Neural crest cell (in vitro differentiated cells): Measurements from ENCODE around the gene DDX10. TPM values are rescaled to one million over a fixed set of nuclear protein-coding genes. Genes with fewer than 3 reads are reported as not detected.

Experiments
- DNase-seq: peaks from one replicate; pipeline ENCODE4 v3.0.0; 2021; ENCODE audit warnings: low read depth, mixed read lengths, low spot score
- H3K27ac Mint-ChIP-seq: one replicate; pipeline ENCODE4 v1.8.0; 2021; ENCODE audit warnings: mild to moderate bottlenecking, mixed read lengths; ENCODE audit not compliant: unreplicated experiment
- H3K27me3 Mint-ChIP-seq: 2 replicates; pipeline ENCODE4 v1.8.0; 2021; ENCODE audit warnings: low read depth, mild to moderate bottlenecking, mixed read lengths
- H3K36me3 Mint-ChIP-seq: 2 replicates; pipeline ENCODE4 v1.8.0; 2021; ENCODE audit warnings: low read depth, mild to moderate bottlenecking, mixed read lengths
- H3K4me1 Mint-ChIP-seq: 2 replicates; pipeline ENCODE4 v1.8.0; 2021; ENCODE audit warnings: mixed read lengths
- H3K4me3 Mint-ChIP-seq: one replicate; pipeline ENCODE4 v1.8.0; 2021; ENCODE audit warnings: mild to moderate bottlenecking, mixed read lengths
- H3K9me3 Mint-ChIP-seq: 2 replicates; pipeline ENCODE4 v1.8.0; 2021; ENCODE audit warnings: mixed read lengths
- total RNA-seq: library from RNA; stranded (reverse); gene quantifications from 2 replicates; pipeline ENCODE4 v1.2.1, GENCODE V29; 2021
- TF ChIP-seq, protein P1 (sequence below): fragments of 200-600 bp; sonication (generic); conservative IDR thresholded peaks from 2 replicates; pipeline ENCODE4 v1.5.0; 2021; ENCODE audit warnings: antibody characterized with exemption, mild to moderate bottlenecking

Gene DDX10
- total RNA-seq, 1 donor from 2014 or later = 38.5 TPM

DNA sequence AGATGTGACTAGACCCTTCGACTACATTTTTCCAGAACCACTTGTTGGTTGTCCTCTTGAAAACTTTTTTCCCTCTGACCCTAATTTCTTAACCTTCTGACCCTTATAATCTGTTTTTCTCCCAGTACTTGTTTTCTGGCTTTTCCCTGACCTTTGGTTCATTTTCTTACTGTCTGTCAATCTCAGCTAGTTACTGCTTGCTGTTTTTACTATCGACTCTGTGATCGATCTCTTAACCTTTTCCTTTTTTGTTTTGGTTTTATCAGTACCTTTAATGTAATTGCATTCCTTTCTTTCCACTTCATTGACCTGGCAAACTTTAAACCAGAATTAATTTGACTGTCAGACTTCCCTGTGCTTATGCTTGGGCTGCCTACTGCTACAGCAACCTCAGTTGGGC is 92.8 kb downstream of the DDX10 start:
- H3K9me3 Mint-ChIP-seq = no peaks in the 10 kb centered on the region
- H3K4me3 Mint-ChIP-seq = no peak overlapping the region
- no peak for DNase-seq
- no peak overlapping the region for H3K27ac Mint-ChIP-seq
- no peaks in the 10 kb centered on the region for H3K36me3 Mint-ChIP-seq
- H3K27me3 Mint-ChIP-seq = no peaks in the 10 kb centered on the region
- peaks cover 43% of the 10 kb centered on the region for H3K4me1 Mint-ChIP-seq
- TF ChIP-seq, protein P1, sequence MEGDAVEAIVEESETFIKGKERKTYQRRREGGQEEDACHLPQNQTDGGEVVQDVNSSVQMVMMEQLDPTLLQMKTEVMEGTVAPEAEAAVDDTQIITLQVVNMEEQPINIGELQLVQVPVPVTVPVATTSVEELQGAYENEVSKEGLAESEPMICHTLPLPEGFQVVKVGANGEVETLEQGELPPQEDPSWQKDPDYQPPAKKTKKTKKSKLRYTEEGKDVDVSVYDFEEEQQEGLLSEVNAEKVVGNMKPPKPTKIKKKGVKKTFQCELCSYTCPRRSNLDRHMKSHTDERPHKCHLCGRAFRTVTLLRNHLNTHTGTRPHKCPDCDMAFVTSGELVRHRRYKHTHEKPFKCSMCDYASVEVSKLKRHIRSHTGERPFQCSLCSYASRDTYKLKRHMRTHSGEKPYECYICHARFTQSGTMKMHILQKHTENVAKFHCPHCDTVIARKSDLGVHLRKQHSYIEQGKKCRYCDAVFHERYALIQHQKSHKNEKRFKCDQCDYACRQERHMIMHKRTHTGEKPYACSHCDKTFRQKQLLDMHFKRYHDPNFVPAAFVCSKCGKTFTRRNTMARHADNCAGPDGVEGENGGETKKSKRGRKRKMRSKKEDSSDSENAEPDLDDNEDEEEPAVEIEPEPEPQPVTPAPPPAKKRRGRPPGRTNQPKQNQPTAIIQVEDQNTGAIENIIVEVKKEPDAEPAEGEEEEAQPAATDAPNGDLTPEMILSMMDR = no peak

DNA sequence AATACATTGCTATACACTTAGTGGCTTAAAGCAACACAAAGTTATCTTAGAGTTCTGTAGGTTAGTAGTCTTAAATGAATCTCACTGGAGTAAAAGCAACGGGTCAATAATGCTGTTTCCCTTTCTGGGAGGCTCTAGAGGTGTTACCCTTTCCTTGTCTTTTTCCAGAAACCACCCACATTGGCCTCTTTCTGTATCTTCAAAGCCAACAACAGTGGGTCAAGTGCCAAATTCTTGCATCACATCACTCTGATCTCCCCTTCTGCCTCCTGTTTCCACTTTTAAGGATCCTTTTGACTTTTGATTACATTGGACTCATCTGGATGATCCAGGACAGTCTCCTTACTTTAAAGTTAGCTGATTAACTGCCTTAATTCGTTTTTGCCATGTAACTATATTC is 93.6 kb downstream of the DDX10 start:
- Mint-ChIP-seq H3K4me3 (no peak overlapping the region), H3K9me3 (no peaks in the 10 kb centered on the region), H3K4me1 (peaks cover 43% of the 10 kb centered on the region), H3K36me3 (no peaks in the 10 kb centered on the region), H3K27me3 (no peaks in the 10 kb centered on the region), H3K27ac (no peak overlapping the region)
- DNase-seq = no peak
- TF ChIP-seq, protein P1 = no peak

DNA sequence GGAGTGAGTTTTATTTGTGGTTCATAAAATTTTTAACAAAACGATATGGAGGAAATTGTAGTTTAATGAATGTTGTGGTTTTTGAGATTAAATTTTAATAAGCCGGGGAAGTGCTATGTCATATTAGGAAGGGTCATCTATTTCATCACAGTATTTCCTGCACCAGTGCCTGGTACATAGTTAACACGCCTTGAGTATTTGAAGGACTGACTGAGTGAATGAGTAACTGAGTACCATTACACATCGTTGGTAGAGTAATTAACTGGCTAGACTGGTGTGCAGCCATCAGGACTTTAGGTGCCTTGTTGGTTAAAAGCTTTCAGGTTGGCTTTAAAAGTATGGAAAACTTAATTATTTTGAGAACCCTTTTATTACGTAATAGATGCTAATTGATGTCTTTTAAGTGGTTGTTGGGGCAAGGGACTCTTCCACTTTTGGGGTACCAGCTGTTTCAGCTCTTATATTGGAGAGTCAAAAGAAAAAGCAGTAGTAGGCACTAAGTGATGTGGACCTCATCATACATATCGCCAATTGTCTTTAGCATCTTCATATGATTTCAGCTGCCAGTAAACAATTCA is 101.8 kb downstream of the DDX10 start:
- Mint-ChIP-seq H3K36me3 (peaks cover 14% of the 10 kb centered on the region), H3K27me3 (no peaks in the 10 kb centered on the region), H3K9me3 (peaks cover 3% of the 10 kb centered on the region), H3K4me1 (no peaks in the 10 kb centered on the region), H3K27ac (no peak overlapping the region), H3K4me3 (no peak overlapping the region)
- DNase-seq = no peak
- TF ChIP-seq, protein P1 = no peak

DNA sequence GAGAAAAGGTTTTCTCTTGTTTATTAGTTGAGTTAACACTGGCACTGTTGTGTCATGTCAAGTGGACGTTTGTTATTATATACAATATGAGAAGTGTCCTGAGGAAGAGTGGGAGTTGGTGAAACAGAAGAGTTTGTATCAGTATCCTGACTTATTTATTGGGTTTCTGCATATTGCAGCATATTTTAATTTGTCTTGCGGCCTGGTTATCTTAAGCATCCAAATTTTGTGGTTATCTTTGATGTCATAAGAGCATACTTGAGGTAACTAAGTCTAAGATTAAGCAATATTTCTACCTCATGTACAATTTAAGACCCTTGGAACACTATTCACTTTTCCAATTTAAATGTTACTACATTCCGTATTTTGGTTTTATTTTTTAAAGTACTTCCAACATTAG is 103.5 kb downstream of the DDX10 start:
- no peaks in the 10 kb centered on the region for H3K4me1 Mint-ChIP-seq
- DNase-seq = no peak
- TF ChIP-seq, protein P1 = no peak
- no peak overlapping the region for H3K4me3 Mint-ChIP-seq
- peaks cover 14% of the 10 kb centered on the region for H3K36me3 Mint-ChIP-seq
- no peaks in the 10 kb centered on the region for H3K27me3 Mint-ChIP-seq
- no peak overlapping the region for H3K27ac Mint-ChIP-seq
- peaks cover 3% of the 10 kb centered on the region for H3K9me3 Mint-ChIP-seq

DNA sequence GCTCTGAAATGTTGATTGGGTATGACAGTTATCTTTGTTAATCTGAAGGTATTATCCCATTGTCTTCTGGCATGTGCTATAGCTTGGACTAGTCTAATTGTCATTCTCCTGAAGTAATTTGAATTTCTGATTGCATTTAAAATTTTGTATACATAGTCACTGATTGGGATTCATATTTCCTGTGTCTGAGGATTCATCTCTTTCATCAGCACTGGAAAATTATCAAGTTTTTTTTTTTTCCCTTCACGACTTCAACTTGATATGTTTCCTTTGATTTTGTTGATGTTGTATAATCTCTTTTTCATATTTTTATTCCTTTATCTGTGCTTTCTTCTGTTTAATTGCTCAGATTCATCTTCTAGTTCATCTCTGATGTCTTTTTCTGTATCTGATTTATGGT is 104.1 kb downstream of the DDX10 start:
- Mint-ChIP-seq H3K36me3 (peaks cover 14% of the 10 kb centered on the region), H3K9me3 (peaks cover 3% of the 10 kb centered on the region), H3K4me1 (no peaks in the 10 kb centered on the region), H3K27me3 (no peaks in the 10 kb centered on the region), H3K4me3 (no peak overlapping the region), H3K27ac (no peak overlapping the region)
- DNase-seq = no peak
- TF ChIP-seq, protein P1 = no peak
